Measurements from ENCODE around the gene ANKRD31. TPM values are rescaled to one million over a fixed set of nuclear protein-coding genes. Genes with fewer than 3 reads are reported as not detected.

The ANKRD31 gene
- total RNA-seq, 1 experiment from 2014 or later: 0.48 TPM

GRCh38 chr5:75199946-75200345, 36.7 kb downstream of the ANKRD31 start:
- no peak overlapping the region for H3K4me3 ChIP-seq
- H3K36me3 ChIP-seq (ENCODE audit: low read depth): no peaks in the 10 kb centered on the region
- TF ChIP-seq CTCF (conservative IDR thresholded peaks at IDR 0.05) (no peak), EZH2 (IDR thresholded peaks at IDR 0.05; ENCODE audit: low read depth) (no peak)
- intact Hi-C loops (cut with micrococcal nuclease; ENCODE audit: unreplicated experiment): no loop called here
- 0 out of 2 replicates have a peak, but pooled peaks cover 8% of the 10 kb centered on the region for H3F3A ChIP-seq (ENCODE audit: insufficient read depth, low read depth)
- CTCF ChIA-PET: no interaction called here
- H3K79me2 ChIP-seq (ENCODE audit: low read depth): no peaks in the 10 kb centered on the region
- no TSS peak for BruUV-seq (replicated peaks)
- H4K20me1 ChIP-seq (ENCODE audit: insufficient read depth): no peaks in the 10 kb centered on the region
- no peak overlapping the region for H3K27ac ChIP-seq
- H3K4me2 ChIP-seq: no peak overlapping the region
- POLR2A ChIA-PET (ENCODE audit: unreplicated experiment): interaction anchor here (0.9 kb wide), 1 partner anchor 1249 kb away, joined by 3 read pairs; no protein-coding TSS in a partner anchor
- no peaks in the 10 kb centered on the region for H3K9me2 ChIP-seq (ENCODE audit: insufficient read depth)
- H3K27me3 ChIP-seq (ENCODE audit: insufficient read depth, low read depth): no peaks in the 10 kb centered on the region
- DNase-seq: no peak
- H2AFZ ChIP-seq: no peak overlapping the region
- no peaks in the 10 kb centered on the region for H3K9me3 ChIP-seq (ENCODE audit: insufficient read depth, low read depth)
- peaks cover 8% of the 10 kb centered on the region for H3K4me1 ChIP-seq (replicated peaks; ENCODE audit: insufficient read depth)

- Histone ChIP-seq H3K36me3 (ENCODE audit: low read depth) (no peaks in the 10 kb centered on the region), H3K27ac (no peak overlapping the region), H3K79me2 (ENCODE audit: low read depth) (no peaks in the 10 kb centered on the region), H3K9me3 (ENCODE audit: insufficient read depth, low read depth) (no peaks in the 10 kb centered on the region), H3K9me2 (ENCODE audit: insufficient read depth) (no peaks in the 10 kb centered on the region), H3K27me3 (ENCODE audit: insufficient read depth, low read depth) (no peaks in the 10 kb centered on the region), H3F3A (ENCODE audit: insufficient read depth, low read depth) (0 out of 2 replicates have a peak, but pooled peaks cover 8% of the 10 kb centered on the region), H3K4me2 (no peak overlapping the region), H3K4me3 (no peak overlapping the region), H2AFZ (no peak overlapping the region), H3K4me1 (replicated peaks; ENCODE audit: insufficient read depth) (peaks cover 8% of the 10 kb centered on the region), H4K20me1 (ENCODE audit: insufficient read depth) (no peaks in the 10 kb centered on the region)
- CTCF ChIA-PET: no interaction called here
- POLR2A ChIA-PET (ENCODE audit: unreplicated experiment): interaction anchor here (0.8 to 0.9 kb wide), 2 partner anchors 461 to 1248 kb away, joined by 3 to 7 read pairs; no protein-coding TSS in a partner anchor
- intact Hi-C loops (cut with micrococcal nuclease; ENCODE audit: unreplicated experiment): no loop called here
- no TSS peak for BruUV-seq (replicated peaks)
- no peak for TF ChIP-seq CTCF (conservative IDR thresholded peaks at IDR 0.05)
- no peak for TF ChIP-seq EZH2 (IDR thresholded peaks at IDR 0.05; ENCODE audit: low read depth)
- DNase-seq: no peak
Measured at GRCh38 chr5:75199071-75199470, 37.6 kb downstream of the ANKRD31 start.

GRCh38 chr5:75197745-75198144, 38.9 kb downstream of the ANKRD31 start:
- no peak for DNase-seq
- H4K20me1 ChIP-seq (ENCODE audit: insufficient read depth): no peaks in the 10 kb centered on the region
- no peak for TF ChIP-seq CTCF (conservative IDR thresholded peaks at IDR 0.05)
- TF ChIP-seq EZH2 (IDR thresholded peaks at IDR 0.05; ENCODE audit: low read depth): no peak
- no peaks in the 10 kb centered on the region for H3K36me3 ChIP-seq (ENCODE audit: low read depth)
- H3K9me3 ChIP-seq (ENCODE audit: insufficient read depth, low read depth): no peaks in the 10 kb centered on the region
- POLR2A ChIA-PET (ENCODE audit: unreplicated experiment): no interaction called here
- no peak overlapping the region for H2AFZ ChIP-seq
- BruUV-seq (replicated peaks): no TSS peak
- H3F3A ChIP-seq (ENCODE audit: insufficient read depth, low read depth): 0 out of 2 replicates have a peak, but pooled peaks cover 8% of the 10 kb centered on the region
- H3K4me3 ChIP-seq: no peak overlapping the region
- H3K4me2 ChIP-seq: no peak overlapping the region
- H3K79me2 ChIP-seq (ENCODE audit: low read depth): no peaks in the 10 kb centered on the region
- intact Hi-C loops (cut with micrococcal nuclease; ENCODE audit: unreplicated experiment): no loop called here
- no peak overlapping the region for H3K27ac ChIP-seq
- peaks cover 8% of the 10 kb centered on the region for H3K4me1 ChIP-seq (replicated peaks; ENCODE audit: insufficient read depth)
- CTCF ChIA-PET: no interaction called here
- H3K9me2 ChIP-seq (ENCODE audit: insufficient read depth): no peaks in the 10 kb centered on the region
- H3K27me3 ChIP-seq (ENCODE audit: insufficient read depth, low read depth): no peaks in the 10 kb centered on the region

All from PC-9 (cell line).